DMS 273 treated with DMSO at 0.1 percent for 48 hours (cell line): ENCODE measurements around the gene ANK3.
A peak's percentile ranks its signal among the peaks of the same experiment; 100 is the strongest.
"Not testable (repeated sequence)": the region's sequence is repeated elsewhere in the genome, so short reads cannot be mapped to it uniquely, and the experiment has no call there.

Source experiments
- DNase-seq: peaks from one replicate; lab custom pipeline; 2025; lab: John Stamatoyannopoulos, UW

Gene ANK3

GRCh38 chr10:60305380-60305892 is 84.2 kb downstream of the ANK3 start:
- DNase-seq, result no peak

- DNase-seq, result no peak
Measured at GRCh38 chr10:60304829-60305379, 84.8 kb downstream of the ANK3 start.

GRCh38 chr10:60303778-60304177 is 85.9 kb downstream of the ANK3 start:
- no peak for DNase-seq

- no peak for DNase-seq
Measured at GRCh38 chr10:60299961-60300883, 89.5 kb downstream of the ANK3 start.

- no peak for DNase-seq
Measured at GRCh38 chr10:60299390-60299778, 90.3 kb downstream of the ANK3 start.

GRCh38 chr10:60298408-60299389 is 91.0 kb downstream of the ANK3 start:
- DNase-seq, result peak; percentile 7

- no peak for DNase-seq
Measured at GRCh38 chr10:60296073-60296472, 93.6 kb downstream of the ANK3 start.

- no peak for DNase-seq
Measured at GRCh38 chr10:60295028-60295937, 94.4 kb downstream of the ANK3 start.

- DNase-seq, result no peak
Measured at GRCh38 chr10:60293581-60294175, 96.0 kb downstream of the ANK3 start.

GRCh38 chr10:60292998-60293397 is 96.7 kb downstream of the ANK3 start:
- DNase-seq, result no peak

- not testable (repeated sequence) for DNase-seq
Measured at GRCh38 chr10:60292536-60292935, 97.1 kb downstream of the ANK3 start.

GRCh38 chr10:60291344-60291930 is 98.2 kb downstream of the ANK3 start:
- no peak for DNase-seq

GRCh38 chr10:60290558-60290957 is 99.1 kb downstream of the ANK3 start:
- no peak for DNase-seq

- DNase-seq, result no peak
Measured at GRCh38 chr10:60289800-60290199, 99.9 kb downstream of the ANK3 start.

- DNase-seq, result no peak
Measured at GRCh38 chr10:60288256-60288655, 101.4 kb downstream of the ANK3 start.

GRCh38 chr10:60286559-60286958 is 103.1 kb downstream of the ANK3 start:
- no peak for DNase-seq

GRCh38 chr10:60283397-60283796 is 106.3 kb downstream of the ANK3 start:
- no peak for DNase-seq

- no peak for DNase-seq
Measured at GRCh38 chr10:60282771-60283353, 106.8 kb downstream of the ANK3 start.

GRCh38 chr10:60281792-60282353 is 107.8 kb downstream of the ANK3 start:
- DNase-seq, result no peak

GRCh38 chr10:60281331-60281730 is 108.3 kb downstream of the ANK3 start:
- DNase-seq, result no peak
